Measurements from ENCODE around the gene PPIC. TPM values are rescaled to one million over a fixed set of nuclear protein-coding genes. Genes with fewer than 3 reads are reported as not detected.

PPIC gene
- total and polyA plus RNA-seq, 4 donors, result 21.4 to 40.3 (median 31.3) TPM

- Histone ChIP-seq H3K9ac (ENCODE audit: insufficient read depth in 1 of 2, low read length in 2 of 2) (no peak overlapping the region), H3K4me3 (no peak overlapping the region), H3K4me1 (ENCODE audit: control insufficient read depth in 5 of 5, insufficient read depth in 5 of 5, low read length in 5 of 5) (no peaks in the 10 kb centered on the region), H3K27me3 (ENCODE audit: control insufficient read depth in 3 of 3, insufficient read depth in 3 of 3, low read length in 2 of 3) (peaks cover 0 to 3% (median 0%) of the 10 kb centered on the region in 3 donors), H3K9me3 (ENCODE audit: control insufficient read depth in 4 of 4, insufficient read depth in 3 of 4, low read length in 3 of 4) (no peaks in the 10 kb centered on the region), H3K36me3 (ENCODE audit: control insufficient read depth in 4 of 4, insufficient read depth in 4 of 4, low read length in 4 of 4) (no peaks in the 10 kb centered on the region), H3K27ac (ENCODE audit: low read depth in 1 of 2, low read length in 1 of 2) (no peak overlapping the region)
- WGBS, 2 donors, result 53 to 64% methylated on average over 1 of the region's 1 CpG
- ATAC-seq (ENCODE audit: insufficient read depth, low FRiP score) (no peak), DNase-seq (no peak)
- TF ChIP-seq, protein P1, sequence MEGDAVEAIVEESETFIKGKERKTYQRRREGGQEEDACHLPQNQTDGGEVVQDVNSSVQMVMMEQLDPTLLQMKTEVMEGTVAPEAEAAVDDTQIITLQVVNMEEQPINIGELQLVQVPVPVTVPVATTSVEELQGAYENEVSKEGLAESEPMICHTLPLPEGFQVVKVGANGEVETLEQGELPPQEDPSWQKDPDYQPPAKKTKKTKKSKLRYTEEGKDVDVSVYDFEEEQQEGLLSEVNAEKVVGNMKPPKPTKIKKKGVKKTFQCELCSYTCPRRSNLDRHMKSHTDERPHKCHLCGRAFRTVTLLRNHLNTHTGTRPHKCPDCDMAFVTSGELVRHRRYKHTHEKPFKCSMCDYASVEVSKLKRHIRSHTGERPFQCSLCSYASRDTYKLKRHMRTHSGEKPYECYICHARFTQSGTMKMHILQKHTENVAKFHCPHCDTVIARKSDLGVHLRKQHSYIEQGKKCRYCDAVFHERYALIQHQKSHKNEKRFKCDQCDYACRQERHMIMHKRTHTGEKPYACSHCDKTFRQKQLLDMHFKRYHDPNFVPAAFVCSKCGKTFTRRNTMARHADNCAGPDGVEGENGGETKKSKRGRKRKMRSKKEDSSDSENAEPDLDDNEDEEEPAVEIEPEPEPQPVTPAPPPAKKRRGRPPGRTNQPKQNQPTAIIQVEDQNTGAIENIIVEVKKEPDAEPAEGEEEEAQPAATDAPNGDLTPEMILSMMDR (IDR thresholded peaks at IDR 0.05; ENCODE audit: control extremely low read depth, extremely low read depth), result no peak
Measured at GRCh38 chr5:123068368-123068938, 31.9 kb upstream of the PPIC start.

DNA sequence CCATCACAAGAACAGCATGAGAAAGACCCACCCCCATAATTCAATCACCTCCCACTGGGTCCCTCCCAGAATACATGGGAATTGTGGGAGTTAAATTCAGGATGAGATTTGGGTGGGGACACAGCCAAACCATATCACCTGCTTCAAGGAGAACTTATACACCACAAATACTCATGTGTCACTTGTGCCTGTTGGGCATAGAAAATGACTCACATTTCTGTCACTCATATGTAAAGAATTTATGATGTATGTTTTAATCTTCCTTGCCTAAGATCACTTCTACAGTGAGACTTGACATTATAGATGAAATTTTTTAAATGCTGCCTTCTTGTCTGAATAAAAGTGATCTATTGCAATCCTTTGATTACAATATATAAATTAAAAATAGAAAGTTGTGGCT, 29.5 kb upstream of the PPIC start:
- Histone ChIP-seq H3K27ac (ENCODE audit: low read depth in 1 of 2, low read length in 1 of 2) (no peak overlapping the region), H3K4me3 (no peak overlapping the region), H3K9me3 (ENCODE audit: control insufficient read depth in 4 of 4, insufficient read depth in 3 of 4, low read length in 3 of 4) (peaks cover 0 to 5% (median 0%) of the 10 kb centered on the region in 4 donors), H3K36me3 (ENCODE audit: control insufficient read depth in 4 of 4, insufficient read depth in 4 of 4, low read length in 4 of 4) (no peaks in the 10 kb centered on the region), H3K9ac (ENCODE audit: insufficient read depth in 1 of 2, low read length in 2 of 2) (no peak overlapping the region), H3K4me1 (ENCODE audit: control insufficient read depth in 5 of 5, insufficient read depth in 5 of 5, low read length in 5 of 5) (no peaks in the 10 kb centered on the region), H3K27me3 (ENCODE audit: control insufficient read depth in 3 of 3, insufficient read depth in 3 of 3, low read length in 2 of 3) (peaks cover 0 to 3% (median 0%) of the 10 kb centered on the region in 3 donors)
- TF ChIP-seq, protein P1 (IDR thresholded peaks at IDR 0.05; ENCODE audit: control extremely low read depth, extremely low read depth), result no peak
- no peak for DNase-seq
- ATAC-seq (ENCODE audit: insufficient read depth, low FRiP score), result no peak

DNA sequence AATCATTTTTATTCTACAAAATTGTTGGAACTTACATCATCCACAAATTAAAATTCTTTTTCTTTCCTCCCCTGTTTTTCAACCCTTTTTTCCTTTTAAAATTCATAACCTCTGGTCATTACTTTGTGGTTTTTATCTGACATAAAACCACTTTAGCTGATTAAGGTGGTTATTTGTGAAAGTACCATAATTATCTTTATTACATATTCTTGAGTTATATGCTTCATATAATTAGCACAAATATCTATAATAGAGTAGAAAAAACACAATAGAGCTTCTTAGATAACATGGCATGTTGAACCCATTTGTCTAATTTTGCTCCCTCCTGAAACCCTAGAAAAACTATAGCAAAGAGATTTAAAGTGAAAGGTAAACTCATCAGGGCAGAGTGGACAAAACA, 22.9 kb upstream of the PPIC start:
- H3K27me3 ChIP-seq (ENCODE audit: control insufficient read depth in 3 of 3, insufficient read depth in 3 of 3, low read length in 2 of 3), result no peaks in the 10 kb centered on the region
- ATAC-seq (ENCODE audit: insufficient read depth, low FRiP score), result no peak

More for the DNA sequence above, 22.9 kb upstream of the PPIC start:
- H3K4me1 ChIP-seq (ENCODE audit: control insufficient read depth in 5 of 5, insufficient read depth in 5 of 5, low read length in 5 of 5), result no peaks in the 10 kb centered on the region
- no peak overlapping the region for H3K4me3 ChIP-seq
- no peak overlapping the region for H3K27ac ChIP-seq (ENCODE audit: low read depth in 1 of 2, low read length in 1 of 2)
- H3K36me3 ChIP-seq (ENCODE audit: control insufficient read depth in 4 of 4, insufficient read depth in 4 of 4, low read length in 4 of 4), result no peaks in the 10 kb centered on the region
- DNase-seq, result no peak
- TF ChIP-seq, protein P1 (IDR thresholded peaks at IDR 0.05; ENCODE audit: control extremely low read depth, extremely low read depth), result no peak
- no peak overlapping the region for H3K9ac ChIP-seq (ENCODE audit: insufficient read depth in 1 of 2, low read length in 2 of 2)
- peaks cover 0 to 8% (median 1%) of the 10 kb centered on the region in 4 donors for H3K9me3 ChIP-seq (ENCODE audit: control insufficient read depth in 4 of 4, insufficient read depth in 3 of 4, low read length in 3 of 4)

Measured in lung (tissue), 12 donors.